GM23338 (cell line): Measurements from ENCODE around the gene SYT5. TPM values are rescaled to one million over a fixed set of nuclear protein-coding genes. Genes with fewer than 3 reads are reported as not detected.
A peak's percentile ranks its signal among the peaks of the same experiment; 100 is the strongest.

Experiments used
- ATAC-seq: fragments of 200-7000 bp; cut with Tn5 transposase; 3 replicates; pipeline ENCODE4 v1.9.1; 2020
- DNase-seq: peaks from one replicate; pipeline ENCODE4 v3.0.0-alpha.2; 2015; ENCODE audit warnings: low spot score
- H2AFZ ChIP-seq: fragments of 200-600 bp; sonication (generic); 2 replicates; pipeline ENCODE4 v1.8.0; 2016; ENCODE audit warnings: antibody characterized with exemption, mild to moderate bottlenecking, moderate library complexity
- H3F3A ChIP-seq: fragments of 200-600 bp; sonication (generic); replicated peaks from 2 replicates; pipeline ENCODE4 v1.8.0; 2017; ENCODE audit warnings: antibody characterized with exemption, mixed run types, low read depth
- H3K27ac ChIP-seq: fragments of 200-600 bp; sonication (generic); 2 replicates; pipeline ENCODE4 v1.6.1; 2016; ENCODE audit warnings: low read depth
- H3K27me3 ChIP-seq: fragments of 200-600 bp; sonication (generic); 2 replicates; pipeline ENCODE4 v1.8.0; 2016; ENCODE audit warnings: mild to moderate bottlenecking, mixed run types, moderate library complexity; ENCODE audit not compliant: insufficient read depth
- H3K36me3 ChIP-seq: fragments of 200-600 bp; sonication (generic); 2 replicates; pipeline ENCODE4 v1.8.0; 2016; ENCODE audit warnings: mild to moderate bottlenecking; ENCODE audit not compliant: insufficient read depth
- H3K4me1 ChIP-seq: fragments of 200-600 bp; sonication (generic); 2 replicates; pipeline ENCODE4 v1.8.0; 2016; ENCODE audit warnings: mild to moderate bottlenecking, moderate library complexity; ENCODE audit not compliant: insufficient read depth
- H3K4me2 ChIP-seq: fragments of 200-600 bp; sonication (generic); 2 replicates; pipeline ENCODE4 v1.7.1; 2017; ENCODE audit warnings: mixed run types
- H3K4me3 ChIP-seq: fragments of 200-600 bp; sonication (generic); 2 replicates; pipeline ENCODE4 v1.6.1; 2016; ENCODE audit warnings: mixed run types
- H3K79me2 ChIP-seq: fragments of 200-600 bp; sonication (generic); replicated peaks from 2 replicates; pipeline ENCODE4 v1.8.0; 2017; ENCODE audit warnings: mild to moderate bottlenecking; ENCODE audit not compliant: insufficient read depth
- H3K9me2 ChIP-seq: fragments of 200-600 bp; sonication (generic); 2 replicates; pipeline ENCODE4 v1.8.0; 2017; ENCODE audit not compliant: insufficient read depth
- H4K20me1 ChIP-seq: fragments of 200-600 bp; sonication (generic); replicated peaks from 2 replicates; pipeline ENCODE4 v1.8.0; 2017; ENCODE audit warnings: mild to moderate bottlenecking; ENCODE audit not compliant: insufficient read depth
- H3K27ac Mint-ChIP-seq: 2 replicates; pipeline ENCODE4 v1.8.0; 2020; ENCODE audit warnings: inconsistent platforms, mild to moderate bottlenecking, moderate library complexity, mixed read lengths
- H3K27me3 Mint-ChIP-seq: 3 replicates; pipeline ENCODE4 v1.8.0; 2022; ENCODE audit warnings: low read depth, mild to moderate bottlenecking, moderate library complexity, mixed read lengths, inconsistent platforms; ENCODE audit not compliant: insufficient read depth, poor library complexity
- H3K36me3 Mint-ChIP-seq: 3 replicates; pipeline ENCODE4 v1.8.0; 2021; ENCODE audit warnings: low read depth, mild to moderate bottlenecking, inconsistent platforms, moderate library complexity, mixed read lengths
- H3K4me1 Mint-ChIP-seq: 3 replicates; pipeline ENCODE4 v1.8.0; 2020; ENCODE audit warnings: mild to moderate bottlenecking, inconsistent platforms, mixed read lengths
- H3K4me3 Mint-ChIP-seq: 3 replicates; pipeline ENCODE4 v1.8.0; 2021; ENCODE audit warnings: moderate library complexity, mild to moderate bottlenecking, inconsistent platforms, mixed read lengths
- H3K9me3 Mint-ChIP-seq: 3 replicates; pipeline ENCODE4 v1.8.0; 2020; ENCODE audit warnings: moderate library complexity, mild to moderate bottlenecking, inconsistent platforms, mixed read lengths
- CREB1 ChIP-seq: fragments of 250-450 bp; sonication (Bioruptor Pico); IDR thresholded peaks from 2 replicates; pipeline ENCODE4 v1.5.0; 2020; ENCODE audit warnings: low read depth, mild to moderate bottlenecking, moderate library complexity
- CTCF ChIP-seq, 2 experiments: fragments of 200-600 bp in 1 of 2; sonication (generic) in 1 of 2; conservative IDR thresholded peaks; 2 replicates each; pipeline versions ENCODE4 v1.5.1 to v1.6.1; 2016 to 2017; ENCODE audit warnings: antibody characterized with exemption in 2 of 2, low read depth in 2 of 2, mild to moderate bottlenecking in 2 of 2, moderate library complexity in 1 of 2
- ETS1 ChIP-seq: IDR thresholded peaks from 2 replicates; pipeline ENCODE4 v1.6.1; 2016; ENCODE audit warnings: antibody characterized with exemption
- EZH2 ChIP-seq: fragments of 200-600 bp; sonication (generic); IDR thresholded peaks from one replicate; pipeline ENCODE4 v1.8.0; 2017; ENCODE audit warnings: antibody characterized with exemption, mild to moderate bottlenecking, low read depth; ENCODE audit not compliant: unreplicated experiment
- EZH2phosphoT487 ChIP-seq: fragments of 200-600 bp; sonication (generic); IDR thresholded peaks from one replicate; pipeline ENCODE4 v1.8.1; 2018; ENCODE audit warnings: antibody characterized with exemption; ENCODE audit not compliant: unreplicated experiment
- JUNB ChIP-seq: IDR thresholded peaks from one replicate; pipeline ENCODE4 v1.6.1; 2016; ENCODE audit warnings: antibody characterized with exemption; ENCODE audit not compliant: unreplicated experiment
- NANOG ChIP-seq: IDR thresholded peaks from 2 replicates; pipeline ENCODE4 v1.6.1; 2016; ENCODE audit warnings: antibody characterized with exemption, borderline replicate concordance
- POLR2AphosphoS5 ChIP-seq: IDR thresholded peaks from 2 replicates; pipeline ENCODE4 v1.6.1; 2016; ENCODE audit warnings: antibody characterized with exemption, low read depth
- REST ChIP-seq: IDR thresholded peaks from one replicate; pipeline ENCODE4 v1.6.1; 2018; ENCODE audit warnings: antibody characterized with exemption; ENCODE audit not compliant: unreplicated experiment
- STAT1 ChIP-seq: IDR thresholded peaks from one replicate; pipeline ENCODE4 v1.6.1; 2016; ENCODE audit warnings: antibody characterized with exemption; ENCODE audit not compliant: unreplicated experiment
- ZNF114 ChIP-seq: fragments of 250-450 bp; sonication (Bioruptor Pico); IDR thresholded peaks from 2 replicates; pipeline ENCODE4 v1.5.0; 2020; ENCODE audit warnings: mild to moderate bottlenecking, moderate library complexity
- ZNF331 ChIP-seq: fragments of 250-450 bp; sonication (Bioruptor Pico); IDR thresholded peaks from 2 replicates; pipeline ENCODE4 v1.5.0; 2020; ENCODE audit warnings: low read depth, mild to moderate bottlenecking, moderate library complexity
- ZNF462 ChIP-seq: fragments of 250-450 bp; sonication (Bioruptor Pico); IDR thresholded peaks from 2 replicates; pipeline ENCODE4 v1.5.0; 2020; ENCODE audit warnings: mild to moderate bottlenecking, moderate library complexity
- polyA plus RNA-seq: library from polyadenylated mRNA; unstranded; fragments of >200 nt; fragmentation: Nextera tagmentation; extraction: Ambion mirVana; gene quantifications from 2 replicates; pipeline ENCODE4 v1.2.1, GENCODE V29; 2016
- total RNA-seq: library from RNA; depleted of rRNA; stranded (reverse); fragments of >200 nt; shearing (Covaris generic); gene quantifications from 2 replicates; pipeline ENCODE4 v1.2.3, GENCODE V29; 2014

SYT5 gene
- total and polyA plus RNA-seq, 2 experiments from 2014 or later: 2.1 to 4.7 TPM

GRCh38 chr19:55173186-55173713 is 6.8 kb downstream of the SYT5 start:
- no peak overlapping the region for H3K27ac ChIP-seq
- Mint-ChIP-seq H3K4me1 (peaks cover 22% of the 10 kb centered on the region), H3K36me3 (no peaks in the 10 kb centered on the region; the same call in 2 of the 3 replicates), H3K27ac (no peak overlapping the region), H3K9me3 (peaks cover 6% of the 10 kb centered on the region; the same call in 2 of the 3 replicates), H3K27me3 (peaks cover 33% of the 10 kb centered on the region), H3K4me3 (peak overlapping the region; percentile 77)
- H4K20me1 ChIP-seq: no peaks in the 10 kb centered on the region
- H3K9me2 ChIP-seq: 0 out of 2 replicates have a peak, but pooled peaks cover 3% of the 10 kb centered on the region
- H3K36me3 ChIP-seq: no peaks in the 10 kb centered on the region
- peaks cover 12% of the 10 kb centered on the region; the same call in 1 of the 2 replicates for H3F3A ChIP-seq
- no peak for TF ChIP-seq POLR2AphosphoS5
- TF ChIP-seq REST: no peak
- no peak for TF ChIP-seq EZH2phosphoT487
- TF ChIP-seq ZNF462 (CRISPR knock-in tag): no peak
- no peak for TF ChIP-seq CREB1
- no peak for TF ChIP-seq EZH2
- no peak for TF ChIP-seq CTCF (conservative IDR thresholded peaks at IDR 0.05; ENCODE audit: low read depth in 2 of 2)
- no peak for TF ChIP-seq ZNF114 (CRISPR knock-in tag)
- TF ChIP-seq ETS1: no peak
- TF ChIP-seq ZNF331 (CRISPR knock-in tag): no peak
- TF ChIP-seq NANOG: no peak
- TF ChIP-seq STAT1: no peak
- no peak for TF ChIP-seq JUNB
- DNase-seq (no peak), ATAC-seq (peak; percentile 5; the same call in 2 of the 3 replicates)
- peaks cover 75% of the 10 kb centered on the region for H3K27me3 ChIP-seq
- peak overlapping the region; percentile 97 for H2AFZ ChIP-seq
- H3K79me2 ChIP-seq: no peaks in the 10 kb centered on the region
- H3K4me1 ChIP-seq: peaks cover 9% of the 10 kb centered on the region; the same call in 1 of the 2 replicates
- H3K4me3 ChIP-seq: peak overlapping the region; percentile 85
- peak overlapping the region; percentile 96 for H3K4me2 ChIP-seq
